Neural cell (in vitro differentiated cells): ENCODE results near the gene FUT7. TPM values are rescaled to one million over a fixed set of nuclear protein-coding genes. Genes with fewer than 3 reads are reported as not detected.

Source experiments
- H2AFZ ChIP-seq: fragments of 200-600, 300-800 bp; sonication (generic), shearing (Covaris generic); 2 replicates; pipeline ENCODE4 v1.6.0; 2014; ENCODE audit warnings: low read depth, mild to moderate bottlenecking, antibody characterized with exemption, low read length, moderate library complexity
- H3F3A ChIP-seq: fragments of 200-600 bp; shearing (Covaris generic); 2 replicates; pipeline ENCODE4 v1.6.1; 2016; ENCODE audit warnings: mild to moderate bottlenecking, moderate library complexity, mixed read lengths, antibody characterized with exemption, low read length; ENCODE audit not compliant: insufficient read depth, poor library complexity, severe bottlenecking
- H3K27ac ChIP-seq: fragments of 200-600, 300-800 bp; sonication (generic), shearing (Covaris generic); 2 replicates; pipeline ENCODE4 v1.5.1; 2014; ENCODE audit warnings: mild to moderate bottlenecking, low read length, moderate library complexity
- H3K27me3 ChIP-seq: fragments of 300-800, 200-600 bp; sonication (generic), shearing (Covaris generic); 2 replicates; pipeline ENCODE4 v1.6.0; 2014; ENCODE audit warnings: mild to moderate bottlenecking, low read depth, low read length, moderate library complexity; ENCODE audit not compliant: insufficient read depth
- H3K36me3 ChIP-seq: fragments of 300-800, 200-600 bp; sonication (generic), shearing (Covaris generic); 2 replicates; pipeline ENCODE4 v1.5.1; 2014; ENCODE audit warnings: mild to moderate bottlenecking, antibody characterized with exemption, low read length, moderate library complexity; ENCODE audit not compliant: insufficient read depth
- H3K4me2 ChIP-seq: fragments of 300-800, 200-600 bp; sonication (generic), shearing (Covaris generic); 2 replicates; pipeline ENCODE4 v1.6.0; 2014; ENCODE audit warnings: mild to moderate bottlenecking, low read length
- H3K4me3 ChIP-seq: fragments of 300-800, 200-600 bp; sonication (generic), shearing (Covaris generic); 2 replicates; pipeline ENCODE4 v1.5.1; 2014; ENCODE audit warnings: mild to moderate bottlenecking, low read length, moderate library complexity
- H3K79me2 ChIP-seq: fragments of 200-600 bp; shearing (Covaris generic); replicated peaks from 2 replicates; pipeline ENCODE4 v1.6.0; 2014; ENCODE audit warnings: mild to moderate bottlenecking, low read length, moderate library complexity; ENCODE audit not compliant: insufficient read depth
- H3K9ac ChIP-seq: fragments of 300-800, 200-600 bp; sonication (generic), shearing (Covaris generic); 2 replicates; pipeline ENCODE4 v1.6.1; 2016; ENCODE audit warnings: mild to moderate bottlenecking, low read length, mixed read lengths
- H3K9me2 ChIP-seq: fragments of 200-600 bp; shearing (Covaris generic); 2 replicates; pipeline ENCODE4 v1.6.1; 2016; ENCODE audit warnings: mild to moderate bottlenecking, low read length, mixed read lengths; ENCODE audit not compliant: insufficient read depth
- H3K9me3 ChIP-seq: fragments of 200-600, 300-800 bp; sonication (generic), shearing (Covaris generic); 2 replicates; pipeline ENCODE4 v1.6.1; 2016; ENCODE audit warnings: mild to moderate bottlenecking, mixed run types, low read length, moderate library complexity, mixed read lengths
- H4K20me1 ChIP-seq: fragments of 200-600 bp; shearing (Covaris generic); 2 replicates; pipeline ENCODE4 v1.6.1; 2016; ENCODE audit warnings: mild to moderate bottlenecking, mixed run types; ENCODE audit not compliant: insufficient read depth
- EP300 ChIP-seq: fragments of 450-650 bp; conservative IDR thresholded peaks from 2 replicates; pipeline ENCODE4 v1.6.1; 2014; ENCODE audit warnings: antibody characterized with exemption, mild to moderate bottlenecking, moderate library complexity; ENCODE audit not compliant: poor library complexity, severe bottlenecking
- EZH2 ChIP-seq: fragments of 200-600, 300-800 bp; shearing (Covaris generic), sonication (generic); IDR thresholded peaks from 2 replicates; pipeline ENCODE4 v1.6.1; 2014; ENCODE audit warnings: antibody characterized with exemption, low read length, borderline replicate concordance, mild to moderate bottlenecking; ENCODE audit not compliant: insufficient read depth, poor library complexity, severe bottlenecking
- MXI1 ChIP-seq: fragments of 450-650 bp; conservative IDR thresholded peaks from 2 replicates; pipeline ENCODE4 v1.6.1; 2014; ENCODE audit warnings: antibody characterized with exemption, mild to moderate bottlenecking; ENCODE audit not compliant: poor library complexity, severe bottlenecking
- POLR2AphosphoS5 ChIP-seq: IDR thresholded peaks from 2 replicates; pipeline ENCODE4 v1.6.1; 2012
- RAD21 ChIP-seq: fragments of 450-650 bp; conservative IDR thresholded peaks from 2 replicates; pipeline ENCODE4 v1.6.1; 2014; ENCODE audit warnings: antibody characterized with exemption, mild to moderate bottlenecking, moderate library complexity
- SMC3 ChIP-seq: fragments of 450-650 bp; conservative IDR thresholded peaks from 2 replicates; pipeline ENCODE4 v1.6.1; 2014; ENCODE audit warnings: antibody characterized with exemption, mild to moderate bottlenecking, moderate library complexity; ENCODE audit not compliant: poor library complexity
- TAF1 ChIP-seq: IDR thresholded peaks from 2 replicates; pipeline ENCODE4 v1.6.1; 2012; ENCODE audit warnings: low read depth
- polyA plus RNA-seq: library from polyadenylated mRNA; depleted of rRNA; stranded (reverse); fragments of >200 nt; gene quantifications from 2 replicates; pipeline ENCODE4 v1.2.3, GENCODE V29; 2014
- TF ChIP-seq, protein P1 (sequence below): fragments of 450-650 bp; IDR thresholded peaks from 2 replicates; pipeline ENCODE4 v1.5.1; 2014; ENCODE audit warnings: antibody characterized with exemption, mild to moderate bottlenecking, moderate library complexity; ENCODE audit not compliant: poor library complexity, severe bottlenecking
- TF ChIP-seq, protein P2 (sequence below): IDR thresholded peaks from 2 replicates; pipeline ENCODE4 v1.6.1; 2012; ENCODE audit warnings: borderline replicate concordance

Gene FUT7
- polyA plus RNA-seq, 1 donor from 2014 or later: 0.69 TPM

DNA sequence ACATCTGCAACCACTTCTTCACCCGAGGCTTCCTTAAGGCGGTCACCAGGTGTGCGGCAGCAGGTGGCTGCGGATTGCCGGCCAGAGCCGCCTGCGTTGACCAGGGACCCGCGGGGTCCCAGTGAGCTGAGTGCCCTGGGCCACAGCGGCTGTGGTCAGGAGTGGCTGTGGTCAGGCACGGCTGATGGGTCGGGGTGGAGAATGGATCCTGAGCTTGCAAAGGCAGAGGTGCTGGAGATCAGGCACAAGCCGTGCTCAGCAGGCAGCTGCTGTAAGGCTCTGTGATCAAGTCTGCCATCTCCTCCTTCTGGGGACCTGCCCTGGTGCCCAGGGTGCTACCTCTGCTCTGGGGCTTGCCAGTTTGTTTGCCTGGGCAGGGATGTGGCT is 47.5 kb upstream of the FUT7 start:
- H3K9me2 ChIP-seq: no peaks in the 10 kb centered on the region
- H2AFZ ChIP-seq: no peak overlapping the region
- H3K27me3 ChIP-seq: peaks cover 66% of the 10 kb centered on the region
- H3K9me3 ChIP-seq: no peaks in the 10 kb centered on the region
- no peak overlapping the region for H3K4me3 ChIP-seq
- no peak overlapping the region for H3K9ac ChIP-seq
- H3K27ac ChIP-seq: no peak overlapping the region
- TF ChIP-seq EP300 (no peak), MXI1 (no peak), POLR2AphosphoS5 (no peak), EZH2 (no peak), SMC3 (no peak), TAF1 (no peak), RAD21 (no peak)
- TF ChIP-seq, protein P1, sequence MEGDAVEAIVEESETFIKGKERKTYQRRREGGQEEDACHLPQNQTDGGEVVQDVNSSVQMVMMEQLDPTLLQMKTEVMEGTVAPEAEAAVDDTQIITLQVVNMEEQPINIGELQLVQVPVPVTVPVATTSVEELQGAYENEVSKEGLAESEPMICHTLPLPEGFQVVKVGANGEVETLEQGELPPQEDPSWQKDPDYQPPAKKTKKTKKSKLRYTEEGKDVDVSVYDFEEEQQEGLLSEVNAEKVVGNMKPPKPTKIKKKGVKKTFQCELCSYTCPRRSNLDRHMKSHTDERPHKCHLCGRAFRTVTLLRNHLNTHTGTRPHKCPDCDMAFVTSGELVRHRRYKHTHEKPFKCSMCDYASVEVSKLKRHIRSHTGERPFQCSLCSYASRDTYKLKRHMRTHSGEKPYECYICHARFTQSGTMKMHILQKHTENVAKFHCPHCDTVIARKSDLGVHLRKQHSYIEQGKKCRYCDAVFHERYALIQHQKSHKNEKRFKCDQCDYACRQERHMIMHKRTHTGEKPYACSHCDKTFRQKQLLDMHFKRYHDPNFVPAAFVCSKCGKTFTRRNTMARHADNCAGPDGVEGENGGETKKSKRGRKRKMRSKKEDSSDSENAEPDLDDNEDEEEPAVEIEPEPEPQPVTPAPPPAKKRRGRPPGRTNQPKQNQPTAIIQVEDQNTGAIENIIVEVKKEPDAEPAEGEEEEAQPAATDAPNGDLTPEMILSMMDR: no peak
- TF ChIP-seq, protein P2, sequence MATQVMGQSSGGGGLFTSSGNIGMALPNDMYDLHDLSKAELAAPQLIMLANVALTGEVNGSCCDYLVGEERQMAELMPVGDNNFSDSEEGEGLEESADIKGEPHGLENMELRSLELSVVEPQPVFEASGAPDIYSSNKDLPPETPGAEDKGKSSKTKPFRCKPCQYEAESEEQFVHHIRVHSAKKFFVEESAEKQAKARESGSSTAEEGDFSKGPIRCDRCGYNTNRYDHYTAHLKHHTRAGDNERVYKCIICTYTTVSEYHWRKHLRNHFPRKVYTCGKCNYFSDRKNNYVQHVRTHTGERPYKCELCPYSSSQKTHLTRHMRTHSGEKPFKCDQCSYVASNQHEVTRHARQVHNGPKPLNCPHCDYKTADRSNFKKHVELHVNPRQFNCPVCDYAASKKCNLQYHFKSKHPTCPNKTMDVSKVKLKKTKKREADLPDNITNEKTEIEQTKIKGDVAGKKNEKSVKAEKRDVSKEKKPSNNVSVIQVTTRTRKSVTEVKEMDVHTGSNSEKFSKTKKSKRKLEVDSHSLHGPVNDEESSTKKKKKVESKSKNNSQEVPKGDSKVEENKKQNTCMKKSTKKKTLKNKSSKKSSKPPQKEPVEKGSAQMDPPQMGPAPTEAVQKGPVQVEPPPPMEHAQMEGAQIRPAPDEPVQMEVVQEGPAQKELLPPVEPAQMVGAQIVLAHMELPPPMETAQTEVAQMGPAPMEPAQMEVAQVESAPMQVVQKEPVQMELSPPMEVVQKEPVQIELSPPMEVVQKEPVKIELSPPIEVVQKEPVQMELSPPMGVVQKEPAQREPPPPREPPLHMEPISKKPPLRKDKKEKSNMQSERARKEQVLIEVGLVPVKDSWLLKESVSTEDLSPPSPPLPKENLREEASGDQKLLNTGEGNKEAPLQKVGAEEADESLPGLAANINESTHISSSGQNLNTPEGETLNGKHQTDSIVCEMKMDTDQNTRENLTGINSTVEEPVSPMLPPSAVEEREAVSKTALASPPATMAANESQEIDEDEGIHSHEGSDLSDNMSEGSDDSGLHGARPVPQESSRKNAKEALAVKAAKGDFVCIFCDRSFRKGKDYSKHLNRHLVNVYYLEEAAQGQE: no peak
- H3F3A ChIP-seq: no peaks in the 10 kb centered on the region
- no peak overlapping the region for H3K4me2 ChIP-seq
- no peaks in the 10 kb centered on the region for H4K20me1 ChIP-seq
- no peaks in the 10 kb centered on the region for H3K79me2 ChIP-seq
- no peaks in the 10 kb centered on the region for H3K36me3 ChIP-seq

DNA sequence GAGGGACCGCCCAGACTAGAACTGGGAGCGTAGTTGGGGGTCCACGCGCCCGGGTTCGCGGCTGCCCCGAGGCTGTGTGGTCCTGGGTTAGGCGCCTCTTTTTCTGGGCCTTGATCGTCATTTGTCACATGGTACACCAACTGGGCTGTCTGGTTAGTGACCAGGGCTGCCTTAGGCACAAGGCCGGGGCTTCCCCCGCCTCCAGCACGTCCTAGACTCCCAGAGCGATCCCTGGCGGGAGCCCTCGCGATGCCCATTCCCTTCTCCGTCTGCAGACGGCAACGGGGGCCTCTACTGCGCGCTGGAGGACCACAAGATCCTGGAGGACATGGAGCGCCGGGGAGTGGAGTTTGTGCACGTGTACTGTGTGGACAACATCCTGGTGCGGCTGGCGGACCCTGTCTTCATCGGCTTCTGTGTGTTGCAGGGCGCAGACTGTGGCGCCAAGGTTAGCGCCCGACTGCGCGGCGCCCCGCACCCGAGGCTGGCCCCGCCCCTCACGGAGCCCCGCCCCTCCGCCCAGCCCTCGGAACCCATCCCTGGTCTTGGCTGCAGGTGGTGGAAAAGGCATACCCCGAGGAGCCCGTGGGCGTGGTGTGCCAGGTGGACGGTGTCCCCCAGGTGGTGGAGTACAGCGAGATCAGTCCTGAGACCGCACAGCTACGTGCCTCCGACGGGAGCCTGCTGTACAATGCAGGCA is 47.0 kb upstream of the FUT7 start:
- Histone ChIP-seq H3K36me3 (no peaks in the 10 kb centered on the region), H3K9me3 (no peaks in the 10 kb centered on the region), H4K20me1 (no peaks in the 10 kb centered on the region), H3F3A (no peaks in the 10 kb centered on the region), H3K27ac (no peak overlapping the region), H3K4me2 (no peak overlapping the region), H3K4me3 (no peak overlapping the region), H3K9me2 (no peaks in the 10 kb centered on the region), H3K27me3 (peaks cover 66% of the 10 kb centered on the region), H2AFZ (no peak overlapping the region), H3K79me2 (no peaks in the 10 kb centered on the region), H3K9ac (no peak overlapping the region)
- TF ChIP-seq EZH2 (peak; percentile 63), TAF1 (no peak)
